Activated CD4-positive, alpha-beta T cell treated with anti-CD3 and anti-CD28 coated beads, Interleukin-2, amount 50 U/mL, for 24 hours (primary cell): Measurements from ENCODE around the gene TNS1.

ENCODE experiments used
- DNase-seq, 2 donors: peaks; one replicate each; pipeline ENCODE4 v3.0.0-alpha.2; 2020; ENCODE audit warnings: low read depth in 1 of 2, low spot score in 1 of 2

TNS1 gene

DNA sequence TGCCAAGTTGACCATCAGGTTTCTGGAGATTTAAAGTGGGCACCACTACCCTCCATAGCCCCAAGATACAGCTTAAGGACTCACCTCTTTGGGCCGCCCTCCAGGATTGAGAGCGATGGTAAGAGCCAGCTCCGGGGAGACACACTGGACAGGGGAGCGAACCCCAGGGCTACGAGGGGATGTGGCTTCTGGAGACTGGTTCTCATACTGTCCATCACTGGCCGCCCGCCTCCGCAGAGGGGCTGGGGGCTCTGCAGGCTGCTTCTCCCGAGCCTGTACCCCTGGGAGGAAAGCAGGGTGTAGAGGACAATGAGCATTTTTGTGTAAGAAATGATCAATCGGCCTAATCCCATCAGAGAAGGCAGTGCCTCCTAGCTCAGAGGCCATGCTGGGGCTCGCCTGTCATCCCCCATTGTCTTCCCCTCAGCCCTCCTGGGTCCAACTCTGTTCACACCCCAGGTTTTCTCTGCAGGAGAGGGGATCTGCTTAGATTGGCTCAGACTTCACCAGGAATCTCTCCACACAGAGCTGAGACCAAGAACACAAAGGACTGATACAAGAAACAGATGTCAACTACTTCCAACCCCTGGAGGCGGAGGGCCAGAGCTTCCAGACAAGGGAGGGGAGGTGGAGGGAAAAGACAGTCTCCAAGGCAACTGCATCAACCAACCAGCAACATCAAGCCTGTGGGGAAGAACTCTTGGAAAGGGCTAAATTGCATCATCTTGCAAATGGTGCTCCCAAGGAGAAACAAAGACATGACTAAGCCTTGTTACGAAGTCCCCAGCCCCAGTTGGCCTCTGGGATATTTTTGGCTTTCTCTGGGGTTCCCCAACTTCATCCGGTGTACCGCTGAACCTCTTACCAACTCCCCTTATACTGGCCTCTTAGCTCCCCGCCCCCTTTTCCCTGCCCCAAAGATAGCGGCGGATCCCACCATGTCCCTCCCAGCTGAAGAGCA lies 166.6 kb downstream of the TNS1 start:
- no peak for DNase-seq

DNA sequence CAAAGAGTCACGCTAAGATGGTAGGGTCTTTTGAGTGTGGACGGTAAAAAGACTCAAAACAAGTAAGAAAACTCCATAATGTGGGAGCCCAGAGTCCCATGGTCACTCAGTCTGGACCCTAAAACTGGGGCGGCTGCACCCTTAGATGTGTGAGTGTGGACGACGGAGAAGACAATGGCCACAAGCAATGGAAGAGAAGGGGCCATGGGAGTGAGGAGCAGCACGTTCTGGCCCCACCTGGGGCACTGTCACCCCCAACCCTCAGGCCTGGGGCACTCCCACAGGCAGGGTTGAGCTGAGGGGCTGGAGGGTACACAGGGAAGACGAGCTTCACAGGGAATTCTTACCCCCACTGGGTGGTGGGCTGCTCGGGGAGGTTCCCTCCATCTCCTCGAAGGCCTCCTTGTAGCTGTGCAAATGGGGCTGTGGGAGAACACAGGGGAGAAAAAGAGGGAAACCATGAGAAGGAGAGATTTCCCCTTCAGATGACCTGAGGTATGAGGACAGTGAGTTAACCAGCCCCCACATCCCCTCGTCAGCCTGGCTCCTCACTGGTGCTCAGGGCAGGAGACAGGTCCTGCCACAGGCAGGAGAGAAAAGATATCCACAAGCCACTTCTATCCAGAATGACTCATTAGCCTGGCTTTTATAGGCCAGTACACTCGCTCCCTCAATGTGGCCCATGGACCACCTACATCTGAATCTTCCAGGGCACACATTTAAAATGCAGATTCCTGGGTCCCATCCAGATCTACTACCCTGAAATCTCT lies 167.9 kb downstream of the TNS1 start:
- DNase-seq: no peak

DNA sequence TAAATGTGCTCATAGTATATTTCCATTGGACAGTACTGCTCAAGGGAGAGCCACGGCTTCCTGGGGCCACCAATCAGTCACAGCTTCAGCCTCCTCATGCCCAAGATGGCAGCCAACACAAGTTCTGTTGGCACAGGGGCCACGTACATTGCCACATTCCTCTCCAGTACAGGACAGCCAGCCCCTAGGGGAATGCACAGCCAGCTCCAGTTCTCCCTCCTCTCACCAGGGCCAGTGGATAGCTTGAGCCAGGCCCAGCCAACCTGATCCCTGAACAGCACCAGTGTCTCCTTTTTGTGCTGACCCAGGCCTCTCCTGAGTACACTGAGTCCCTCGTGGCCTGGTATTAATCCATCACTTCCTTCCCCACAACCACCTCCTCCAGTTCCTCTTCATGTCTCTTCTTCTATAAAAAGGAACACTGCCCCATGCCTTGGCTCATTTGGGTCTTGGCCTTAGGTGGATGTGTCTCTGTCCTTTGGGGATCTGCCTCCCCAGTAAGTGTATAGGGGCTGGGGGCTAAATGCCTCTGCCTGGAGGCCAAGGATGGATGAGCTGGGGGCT lies 168.7 kb downstream of the TNS1 start:
- no peak for DNase-seq

DNA sequence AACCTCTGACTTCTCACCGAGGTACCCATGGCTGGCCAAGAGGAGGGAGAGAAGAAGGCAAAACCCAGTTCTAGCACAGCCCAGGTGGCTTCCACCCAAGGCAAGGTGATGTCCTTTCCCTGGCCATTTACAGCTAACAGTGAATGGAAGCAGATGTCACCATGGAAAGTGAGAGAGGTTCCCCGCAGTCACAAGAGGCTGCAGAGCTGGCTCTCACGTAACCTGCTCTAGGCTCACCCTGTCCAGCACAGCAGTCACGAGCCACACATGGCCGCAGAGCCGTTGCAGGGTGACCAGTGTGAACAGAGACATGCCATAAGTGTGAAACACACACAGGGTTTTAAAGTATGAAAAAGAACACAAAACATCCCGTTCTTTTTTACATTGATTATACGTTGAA lies 169.4 kb downstream of the TNS1 start:
- no peak for DNase-seq

DNA sequence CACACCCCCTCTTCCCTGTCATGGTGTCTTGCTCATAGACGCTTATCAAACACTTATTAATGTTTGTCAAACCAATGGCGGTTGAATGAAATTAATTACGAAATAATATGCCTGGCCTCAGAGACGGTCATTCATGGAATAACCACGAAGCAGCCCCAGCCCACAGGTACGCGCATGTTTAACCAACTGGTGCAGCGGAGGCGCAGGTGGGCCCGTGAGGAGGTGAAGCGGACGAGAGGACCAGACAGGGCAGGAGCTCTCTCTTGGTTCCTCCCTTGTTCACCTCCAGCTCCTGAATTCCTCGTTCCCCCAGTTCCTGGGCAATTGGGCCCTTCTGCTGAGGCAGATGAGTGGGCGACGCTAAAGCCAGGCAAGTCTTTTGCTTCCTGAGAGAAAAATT lies 169.8 kb downstream of the TNS1 start:
- DNase-seq: no peak

DNA sequence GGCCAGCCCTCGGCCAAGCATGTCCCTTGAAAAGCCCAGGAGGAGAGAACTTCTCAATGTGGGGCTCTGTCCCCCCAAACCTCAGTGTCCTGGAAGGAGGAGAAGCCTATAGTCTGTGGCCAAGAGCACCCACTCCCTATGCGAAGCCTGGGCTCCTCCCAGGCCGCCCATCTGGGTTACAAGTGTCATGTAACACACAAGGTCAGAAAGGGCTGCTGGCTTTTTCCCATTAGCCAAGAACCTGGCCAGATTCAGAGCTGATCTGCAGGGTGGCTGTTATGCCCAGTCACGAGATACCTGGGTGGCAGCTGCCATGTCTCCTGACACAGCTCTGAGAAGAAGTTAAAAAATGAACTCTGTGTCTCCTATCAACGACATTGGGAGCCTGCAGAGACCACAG lies 170.7 kb downstream of the TNS1 start:
- no peak for DNase-seq

DNA sequence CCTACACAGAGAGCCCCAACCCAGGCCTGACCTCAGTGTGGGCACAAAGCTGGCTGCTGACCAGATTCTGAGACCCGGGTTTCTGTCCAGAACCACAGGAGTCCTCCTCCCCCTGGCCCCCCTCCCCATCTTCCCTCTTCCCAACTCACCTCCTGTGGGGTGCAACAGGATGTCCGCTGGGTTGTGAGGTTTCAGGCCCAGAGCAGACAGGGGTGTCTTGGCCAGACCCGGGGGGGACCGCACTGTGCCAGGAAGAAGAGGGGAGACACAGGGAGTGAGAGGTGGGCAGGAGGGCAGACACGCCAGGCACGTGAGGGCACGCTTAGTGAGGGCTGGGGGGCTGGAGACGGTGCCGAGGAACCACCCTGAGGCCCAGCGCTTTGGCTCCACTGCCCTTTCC lies 171.5 kb downstream of the TNS1 start:
- DNase-seq: no peak

DNA sequence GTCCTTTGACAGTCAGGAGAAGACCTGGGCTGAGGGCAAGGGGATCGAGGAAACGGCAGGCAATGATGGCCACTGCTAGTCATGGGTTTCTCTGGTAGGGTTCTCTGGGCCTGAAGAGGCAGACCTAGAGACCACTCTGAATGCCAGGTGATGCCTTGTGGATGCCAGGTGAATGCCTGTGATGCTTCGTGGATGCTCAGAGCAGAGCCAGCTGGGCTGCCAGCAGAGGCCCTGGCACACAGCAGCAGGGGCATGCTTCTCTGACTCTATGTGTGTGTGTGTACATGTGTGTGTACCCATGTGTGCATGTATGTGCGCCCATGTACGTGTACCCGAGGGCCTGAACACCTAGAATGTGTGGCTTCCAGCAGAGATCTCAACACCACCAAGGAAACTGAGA lies 172.0 kb downstream of the TNS1 start:
- no peak for DNase-seq

DNA sequence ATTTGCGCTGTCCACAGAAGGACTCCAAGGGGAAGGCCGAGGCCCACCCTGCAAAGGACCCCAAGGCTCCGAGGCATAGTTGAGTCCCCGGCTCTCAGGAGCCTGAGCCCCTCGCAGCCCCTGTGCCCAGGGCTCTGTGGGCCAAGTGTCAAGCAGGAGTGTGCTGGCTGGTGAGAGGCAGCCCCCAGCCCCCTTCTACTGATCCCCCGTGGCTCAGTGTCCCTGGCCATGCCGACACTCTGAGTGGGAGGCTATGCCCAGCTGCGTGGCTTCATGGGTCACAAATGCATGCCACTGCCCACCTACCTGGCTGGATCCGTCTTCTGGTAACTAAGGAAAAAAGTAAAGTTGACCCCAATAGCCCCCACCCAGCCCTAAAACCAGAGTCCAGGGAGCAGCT lies 172.7 kb downstream of the TNS1 start:
- no peak for DNase-seq

DNA sequence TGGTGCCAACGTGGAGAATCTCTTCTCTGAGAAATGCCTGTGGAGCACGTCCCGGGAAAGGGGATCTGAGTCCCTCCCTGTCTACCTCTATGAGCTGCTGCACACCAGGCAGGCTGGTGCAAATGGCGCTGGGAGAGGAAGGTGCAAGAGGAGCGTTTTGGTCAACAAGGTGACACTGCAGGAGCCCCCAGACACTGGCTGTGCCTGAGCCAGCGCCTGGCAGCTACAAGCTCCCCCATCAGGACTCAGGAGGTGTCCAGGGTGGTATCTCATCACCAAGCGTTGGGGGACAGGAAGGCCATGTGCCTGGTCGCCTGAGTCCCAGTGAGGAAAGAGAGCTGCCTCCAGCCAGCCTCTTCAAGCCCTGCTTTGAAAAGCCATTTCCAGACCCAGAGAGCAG lies 173.4 kb downstream of the TNS1 start:
- no peak for DNase-seq

DNA sequence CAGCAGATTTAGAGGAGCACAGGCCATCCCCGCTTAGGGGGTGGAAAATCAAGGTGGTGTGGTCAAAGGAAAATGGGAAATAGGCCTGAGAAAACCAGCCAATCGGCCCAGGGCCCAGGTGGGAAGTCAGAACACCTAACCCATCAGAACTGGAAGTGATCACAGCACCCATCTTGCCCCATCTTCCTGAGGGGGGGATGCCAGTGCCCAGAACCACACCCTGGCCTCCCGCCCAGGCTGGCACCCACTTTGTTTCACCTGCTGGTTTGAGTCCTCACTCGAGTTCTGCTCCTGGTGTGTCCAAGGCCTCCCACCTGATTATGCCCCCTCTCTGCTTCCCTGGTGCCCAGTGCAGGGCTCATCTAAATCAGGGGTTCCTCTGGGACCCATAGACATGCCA lies 174.5 kb downstream of the TNS1 start:
- no peak for DNase-seq

DNA sequence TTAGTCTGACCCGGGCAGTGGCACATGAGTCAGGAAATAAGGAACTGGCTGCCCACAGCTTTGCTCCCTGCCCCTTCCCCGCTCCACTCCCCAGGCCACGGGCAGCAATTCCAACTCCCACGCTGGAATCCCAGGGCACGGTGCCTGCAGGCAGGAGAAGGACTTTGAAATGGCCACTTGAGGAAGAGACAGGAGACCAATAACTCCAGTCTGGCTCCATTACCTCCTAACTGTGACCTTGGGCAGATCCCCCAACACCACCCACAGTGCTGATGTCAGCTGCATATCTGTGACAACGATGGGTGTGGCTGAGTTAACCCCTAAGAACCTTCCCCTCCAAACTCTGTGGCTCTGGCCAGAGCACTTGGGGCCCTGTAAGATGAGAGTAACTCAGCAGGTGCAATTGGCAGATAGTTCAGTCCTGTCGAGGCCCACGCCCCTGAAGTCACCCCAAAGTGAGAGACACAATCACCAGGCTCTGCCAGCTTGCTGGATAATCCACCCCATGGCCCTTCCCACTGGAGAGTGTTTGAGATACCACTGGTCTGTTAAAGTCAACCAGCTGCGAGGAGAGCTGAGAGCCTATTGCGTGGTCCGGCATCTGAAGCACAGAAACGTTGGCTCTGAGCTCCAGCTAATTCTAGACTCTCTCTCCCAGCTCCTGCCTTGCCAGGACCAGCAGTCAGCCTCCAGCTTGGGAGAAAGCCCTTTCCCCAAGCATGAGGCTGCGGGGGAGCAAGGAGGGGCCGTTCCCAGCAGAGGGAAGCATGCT lies 175.2 kb downstream of the TNS1 start:
- no peak for DNase-seq

DNA sequence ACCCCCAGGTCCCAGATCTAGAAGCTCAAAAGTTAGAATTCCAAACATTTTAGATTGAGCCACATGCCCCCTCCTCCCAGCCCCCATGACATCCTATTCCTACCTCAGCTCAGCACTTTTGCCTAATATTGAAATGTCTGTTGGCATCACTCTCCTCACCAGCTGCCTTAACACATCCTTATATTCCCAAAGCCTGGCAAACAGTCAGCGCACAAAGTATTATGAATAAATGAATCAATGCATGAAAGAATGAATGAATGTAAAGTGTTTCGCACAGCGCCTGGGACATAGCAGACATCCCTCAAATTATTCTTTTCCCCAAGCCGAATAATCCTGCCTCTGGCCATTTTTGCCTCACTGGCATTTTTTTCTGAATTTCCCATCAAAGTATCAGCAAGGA lies 175.8 kb downstream of the TNS1 start:
- DNase-seq: no peak

DNA sequence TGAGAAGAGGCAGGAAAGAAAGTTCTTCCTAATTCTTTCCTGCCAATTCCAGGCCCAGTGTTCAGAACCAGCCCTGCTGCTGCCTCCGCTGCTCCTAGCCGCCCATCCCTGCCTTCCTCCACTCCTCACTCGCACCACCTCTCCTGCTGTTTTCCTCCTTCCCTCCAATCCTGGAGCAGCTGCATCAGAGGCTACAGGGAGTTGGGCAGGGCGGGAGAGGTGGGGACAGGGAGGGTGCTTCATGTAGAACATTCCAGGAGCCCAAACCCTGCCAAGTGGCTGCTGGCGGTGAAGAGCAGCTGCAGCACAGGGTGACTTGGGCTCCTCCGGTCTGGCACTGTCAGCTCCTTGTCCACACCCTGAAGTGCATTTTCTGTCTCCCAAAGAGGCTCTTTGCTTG lies 176.3 kb downstream of the TNS1 start:
- no peak for DNase-seq

DNA sequence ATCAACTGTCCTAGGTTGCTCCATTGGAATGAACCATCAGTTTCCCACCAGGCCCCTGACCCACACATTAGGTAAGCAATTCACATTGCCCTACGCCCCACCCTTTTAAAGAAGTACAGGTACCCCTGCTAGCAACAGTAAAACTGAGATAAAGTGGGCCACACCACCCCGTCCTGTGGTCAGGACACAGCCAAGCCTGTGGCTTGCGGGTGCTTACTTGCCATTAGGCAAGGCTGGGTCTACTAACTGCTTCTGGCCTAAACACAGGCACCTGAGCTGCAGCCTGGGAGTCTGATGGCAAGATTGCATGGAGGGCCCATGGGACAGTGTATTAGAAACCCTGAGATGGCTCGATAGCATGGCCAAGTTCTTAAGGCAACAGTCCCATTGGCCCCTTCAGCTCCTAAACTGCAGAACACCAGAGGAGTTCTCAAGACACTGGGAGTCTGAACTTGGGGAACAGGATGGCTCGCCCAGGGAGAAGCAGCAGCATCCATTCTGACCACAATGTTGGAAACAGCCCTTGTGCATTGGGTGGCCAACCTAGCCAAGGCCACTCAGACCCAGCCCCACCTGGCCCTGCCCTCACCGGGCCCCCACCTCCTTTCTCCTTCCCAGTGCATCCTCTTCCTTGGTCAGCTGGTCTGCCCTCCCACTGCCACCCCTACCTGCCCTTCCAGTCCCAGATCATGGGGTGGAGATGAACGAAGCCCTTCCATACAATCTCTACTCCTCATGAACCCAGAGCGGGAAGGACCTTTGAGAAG lies 177.1 kb downstream of the TNS1 start:
- no peak for DNase-seq

DNA sequence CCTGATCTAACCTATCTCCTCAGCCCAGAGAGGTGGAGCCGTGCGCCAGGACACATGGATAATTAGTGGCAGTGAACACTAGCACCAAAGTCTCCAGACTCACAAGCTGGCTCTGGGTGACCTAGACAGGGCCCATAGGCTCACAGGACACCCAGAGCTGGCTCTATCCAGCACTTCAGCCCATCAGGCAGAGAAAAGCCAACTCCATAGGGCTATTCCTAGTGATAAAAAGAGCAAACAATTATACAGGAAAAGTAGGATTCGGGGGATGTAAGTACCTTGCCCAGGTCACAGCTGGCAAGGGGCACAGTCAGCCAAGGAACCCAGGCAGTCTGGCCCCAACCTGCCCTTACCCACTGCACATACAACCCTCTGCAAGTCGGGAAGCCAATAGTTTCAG lies 178.6 kb downstream of the TNS1 start:
- DNase-seq: no peak

DNA sequence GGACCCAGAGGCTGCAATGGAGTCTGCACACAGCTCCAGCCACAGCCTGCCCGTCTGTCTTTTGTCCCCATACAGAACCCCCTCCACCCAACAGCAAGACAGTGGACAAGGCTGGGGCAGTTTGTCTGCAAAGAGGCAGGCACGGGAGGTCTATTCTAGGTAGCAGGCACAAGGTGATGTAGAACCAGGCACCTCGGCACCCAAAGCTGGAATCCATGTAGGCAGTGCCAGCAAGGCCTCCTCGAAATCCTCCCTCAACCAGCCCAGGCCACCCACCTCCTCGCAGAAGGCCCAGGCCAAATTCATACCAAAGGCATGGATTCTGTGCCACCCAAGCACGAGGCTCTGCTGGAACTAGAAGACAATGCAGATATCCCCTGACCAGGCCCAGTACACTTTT lies 179.2 kb downstream of the TNS1 start:
- DNase-seq: no peak

DNA sequence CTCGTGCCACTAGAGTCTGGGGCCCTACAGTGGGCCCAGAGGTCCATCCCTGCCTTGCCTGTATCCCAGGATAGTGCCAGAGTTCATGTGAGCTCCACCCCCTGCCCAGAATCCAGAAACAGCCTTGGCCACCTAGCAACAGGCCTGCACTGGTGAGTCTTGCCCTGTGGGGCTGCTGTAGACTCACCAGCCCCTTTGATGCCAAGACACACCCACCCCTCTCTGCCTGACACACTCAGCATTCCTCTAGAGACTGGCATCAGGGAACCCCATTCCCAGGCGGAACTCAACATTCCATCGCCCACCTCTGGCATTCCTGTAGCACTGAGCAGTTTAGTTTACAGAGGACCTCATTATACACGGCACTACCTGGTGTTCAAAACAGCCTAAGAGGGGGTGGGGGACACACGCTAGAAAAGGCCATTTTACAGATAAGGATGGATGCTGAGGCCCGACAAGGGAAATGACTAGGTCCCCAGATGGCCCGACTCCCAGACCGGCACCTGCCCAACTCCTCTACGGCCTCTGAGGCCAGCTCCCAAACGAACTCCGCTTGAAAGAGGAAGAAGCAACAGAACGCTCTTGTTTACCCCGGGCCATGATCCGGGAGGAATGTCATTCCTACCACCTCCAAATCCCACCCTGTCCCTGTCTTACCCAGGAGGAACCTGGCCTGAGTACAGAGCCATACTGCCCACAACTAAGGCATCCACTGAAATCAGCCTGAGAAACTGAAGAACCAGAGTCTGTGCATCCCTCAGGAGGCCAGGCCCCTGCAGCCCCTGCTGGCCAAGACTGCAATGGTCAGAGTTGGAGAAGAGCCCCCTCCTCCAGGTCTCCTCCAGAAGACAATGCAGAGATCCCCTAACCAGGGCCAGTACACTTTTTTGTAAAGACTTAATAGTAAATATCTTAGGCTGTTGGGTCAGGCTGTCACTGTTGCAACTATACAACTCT lies 180.2 kb downstream of the TNS1 start:
- no peak for DNase-seq

DNA sequence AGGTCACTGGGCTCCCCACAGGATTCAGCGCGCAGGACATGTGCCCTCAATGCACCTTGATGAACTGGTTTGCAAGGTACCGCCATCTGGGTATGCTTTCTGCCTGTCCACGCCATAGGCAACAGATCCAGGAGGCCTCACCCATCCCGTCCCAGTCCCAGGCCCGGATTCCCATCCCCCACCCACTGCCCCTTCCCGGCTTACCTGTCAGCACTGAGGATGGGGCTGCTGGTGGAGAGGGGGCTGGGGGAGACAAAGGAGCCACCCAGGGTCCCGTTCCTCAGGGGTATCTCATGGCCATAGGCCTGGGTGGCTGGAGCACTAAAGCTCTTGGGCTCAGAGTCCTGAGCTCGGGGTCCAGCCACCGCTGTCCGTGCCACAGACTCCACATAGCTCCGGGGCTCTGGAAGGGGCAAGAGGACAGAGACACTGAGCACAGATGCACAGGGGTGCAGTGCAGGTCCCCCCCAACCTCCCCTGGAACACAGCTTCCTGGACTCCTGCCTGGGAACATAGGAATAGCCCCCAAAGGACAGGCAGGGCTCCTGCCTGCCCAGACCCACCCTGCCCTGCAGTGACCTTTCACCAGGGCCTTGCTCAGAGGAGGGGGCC lies 181.2 kb downstream of the TNS1 start:
- no peak for DNase-seq
